OCI-LY1 (cell line): ENCODE measurements around the gene SERPINA3.

Experiments used
- H2AFZ ChIP-seq: fragments of 200-600 bp; sonication (generic), shearing (Covaris generic); 2 replicates; pipeline ENCODE4 v1.6.0; 2014; ENCODE audit warnings: antibody characterized with exemption, mild to moderate bottlenecking, low read length
- H3F3A ChIP-seq: fragments of 200-600 bp; sonication (generic), shearing (Covaris generic); 2 replicates; pipeline ENCODE4 v1.6.0; 2014; ENCODE audit warnings: mild to moderate bottlenecking, antibody characterized with exemption, low read length, moderate library complexity; ENCODE audit not compliant: insufficient read depth
- H3K27ac ChIP-seq: fragments of 200-600 bp; sonication (generic); 2 replicates; pipeline ENCODE4 v1.5.1; 2014; ENCODE audit warnings: low read length, mixed run types, mild to moderate bottlenecking, low read depth; ENCODE audit not compliant: poor library complexity, severe bottlenecking
- H3K27me3 ChIP-seq: fragments of 200-600 bp; sonication (generic); 2 replicates; pipeline ENCODE4 v1.6.0; 2014; ENCODE audit warnings: antibody characterized with exemption, mild to moderate bottlenecking, low read length, moderate library complexity; ENCODE audit not compliant: insufficient read depth
- H3K36me3 ChIP-seq: fragments of 200-600 bp; sonication (generic); 2 replicates; pipeline ENCODE4 v1.6.1; 2014; ENCODE audit warnings: mild to moderate bottlenecking, antibody characterized with exemption, low read length, moderate library complexity, mixed read lengths; ENCODE audit not compliant: insufficient read depth
- H3K4me1 ChIP-seq: fragments of 200-600 bp; sonication (generic); 2 replicates; pipeline ENCODE4 v1.5.1; 2014; ENCODE audit warnings: mild to moderate bottlenecking, low read length, moderate library complexity; ENCODE audit not compliant: insufficient read depth, severe bottlenecking
- H3K4me2 ChIP-seq: fragments of 200-600 bp; sonication (generic), shearing (Covaris generic); 2 replicates; pipeline ENCODE4 v1.6.1; 2014; ENCODE audit warnings: low read length
- H3K4me3 ChIP-seq: fragments of 200-600 bp; sonication (generic); 2 replicates; pipeline ENCODE4 v1.5.1; 2014; ENCODE audit warnings: low read length, low read depth, mild to moderate bottlenecking, mixed read lengths; ENCODE audit not compliant: poor library complexity, severe bottlenecking
- H3K79me2 ChIP-seq: fragments of 200-600 bp; shearing (Covaris generic); 2 replicates; pipeline ENCODE4 v1.6.1; 2016; ENCODE audit warnings: mixed run types, low read length, mixed read lengths; ENCODE audit not compliant: insufficient read depth
- H3K9ac ChIP-seq: fragments of 200-600 bp; sonication (generic), shearing (Covaris generic); 2 replicates; pipeline ENCODE4 v1.6.1; 2014; ENCODE audit warnings: mild to moderate bottlenecking, low read length, mixed read lengths
- H3K9me2 ChIP-seq: fragments of 200-600 bp; sonication (generic), shearing (Covaris generic); 2 replicates; pipeline ENCODE4 v1.6.1; 2014; ENCODE audit warnings: low read depth, mild to moderate bottlenecking, low read length, mixed read lengths
- H3K9me3 ChIP-seq: fragments of 200-600 bp; shearing (Covaris generic); 2 replicates; pipeline ENCODE4 v1.6.1; 2014; ENCODE audit warnings: low read length, mixed read lengths
- H4K20me1 ChIP-seq: fragments of 200-600 bp; sonication (generic), shearing (Covaris generic); 2 replicates; pipeline ENCODE4 v1.6.0; 2016; ENCODE audit warnings: mild to moderate bottlenecking, low read length; ENCODE audit not compliant: insufficient read depth
- CTCF ChIP-seq: fragments of 200-600 bp; sonication (generic), shearing (Covaris generic); IDR thresholded peaks from 2 replicates; pipeline ENCODE4 v1.5.1; 2017; ENCODE audit warnings: mild to moderate bottlenecking, antibody characterized with exemption, low read length, moderate library complexity, mixed read lengths
- EZH2 ChIP-seq: fragments of 200-600 bp; sonication (generic), shearing (Covaris generic); IDR thresholded peaks from 2 replicates; pipeline ENCODE4 v1.8.0; 2017; ENCODE audit warnings: borderline replicate concordance, mixed run types, mild to moderate bottlenecking, antibody characterized with exemption, low read length, moderate library complexity, mixed read lengths

SERPINA3 gene

GRCh38 chr14:94648801-94649200 lies 36.6 kb downstream of the SERPINA3 start:
- H3K9me3 ChIP-seq = no peaks in the 10 kb centered on the region
- no peak for TF ChIP-seq CTCF
- TF ChIP-seq EZH2 = no peak
- no peaks in the 10 kb centered on the region for H3F3A ChIP-seq
- H4K20me1 ChIP-seq = no peaks in the 10 kb centered on the region
- H3K27me3 ChIP-seq = no peaks in the 10 kb centered on the region
- no peak overlapping the region for H2AFZ ChIP-seq
- no peaks in the 10 kb centered on the region for H3K4me1 ChIP-seq
- H3K36me3 ChIP-seq = no peaks in the 10 kb centered on the region
- no peak overlapping the region for H3K27ac ChIP-seq
- H3K9ac ChIP-seq = no peak overlapping the region
- no peaks in the 10 kb centered on the region for H3K9me2 ChIP-seq
- no peak overlapping the region for H3K4me3 ChIP-seq
- H3K79me2 ChIP-seq = no peaks in the 10 kb centered on the region
- H3K4me2 ChIP-seq = no peak overlapping the region

DNA sequence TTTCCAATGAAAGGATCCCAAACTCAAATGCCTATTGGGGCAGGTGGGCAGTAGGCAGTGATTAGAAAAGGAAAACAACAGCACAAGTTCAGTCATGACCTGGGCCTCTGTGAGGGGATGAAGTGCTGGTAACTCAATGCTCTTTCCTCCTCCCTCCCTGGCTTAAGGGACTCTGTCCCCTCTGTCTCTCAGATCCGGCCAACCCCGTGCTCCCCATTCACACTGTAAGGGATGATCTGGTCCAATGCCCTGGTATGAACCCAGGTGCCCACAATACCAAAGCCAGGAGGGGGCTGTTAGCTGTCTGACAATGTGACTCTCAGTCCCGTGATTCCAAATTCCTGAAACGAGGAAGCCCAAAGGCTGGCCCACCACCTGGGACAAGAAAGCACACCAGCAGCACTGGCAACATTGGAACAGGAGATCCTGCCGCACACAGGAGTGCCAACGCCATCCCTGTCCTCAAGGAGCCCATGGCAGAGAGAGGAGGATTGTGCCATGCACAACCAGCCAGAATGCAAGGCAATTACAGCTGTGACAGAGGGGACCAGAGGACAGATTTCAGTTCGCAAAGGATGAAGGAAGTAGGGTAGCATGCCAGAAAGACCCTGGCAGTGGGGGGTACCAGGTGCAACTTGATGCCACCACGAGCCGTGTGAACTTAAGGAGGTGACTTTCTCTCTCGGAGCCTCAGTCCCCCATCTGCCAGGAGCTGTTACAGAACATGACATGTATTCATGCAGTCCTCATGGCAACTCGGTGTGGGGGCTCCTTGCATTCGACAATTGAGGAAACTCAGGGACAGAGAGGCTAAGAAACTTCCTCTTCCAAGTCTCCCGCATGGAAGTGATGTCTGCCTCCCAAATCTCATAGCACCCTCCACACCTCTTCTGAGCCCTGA lies 37.6 kb downstream of the SERPINA3 start:
- Histone ChIP-seq H3K27ac (no peak overlapping the region), H3K9ac (no peak overlapping the region), H3K4me1 (no peaks in the 10 kb centered on the region), H3K36me3 (no peaks in the 10 kb centered on the region), H3K27me3 (no peaks in the 10 kb centered on the region), H4K20me1 (no peaks in the 10 kb centered on the region), H3K4me3 (no peak overlapping the region), H2AFZ (no peak overlapping the region), H3K9me3 (no peaks in the 10 kb centered on the region), H3F3A (no peaks in the 10 kb centered on the region), H3K4me2 (no peak overlapping the region), H3K79me2 (no peaks in the 10 kb centered on the region), H3K9me2 (no peaks in the 10 kb centered on the region)
- TF ChIP-seq EZH2 (no peak), CTCF (no peak)

- Histone ChIP-seq H3K4me2 (no peak overlapping the region), H2AFZ (no peak overlapping the region), H3K4me3 (no peak overlapping the region), H3K27me3 (no peaks in the 10 kb centered on the region), H3K36me3 (no peaks in the 10 kb centered on the region), H3K4me1 (no peaks in the 10 kb centered on the region), H3K9me2 (no peaks in the 10 kb centered on the region), H3F3A (no peaks in the 10 kb centered on the region), H3K27ac (no peak overlapping the region), H3K79me2 (no peaks in the 10 kb centered on the region), H3K9ac (no peak overlapping the region), H3K9me3 (no peaks in the 10 kb centered on the region), H4K20me1 (no peaks in the 10 kb centered on the region)
- TF ChIP-seq CTCF = no peak
- TF ChIP-seq EZH2 = no peak
These were observed 38.2 kb downstream of the SERPINA3 start for GRCh38 chr14:94650444-94650775.
